H1 (cell line): ENCODE measurements around the gene OTUD5. TPM values are rescaled to one million over a fixed set of nuclear protein-coding genes. Genes with fewer than 3 reads are reported as not detected.

Source experiments
- CTCF ChIA-PET: fragments of 300-600 bp; sonication (Branson Sonifier 250); formaldehyde crosslinking; loops from one replicate; lab custom pipeline; 2021; ENCODE audit not compliant: partially characterized antibody; lab: Charles Lee
- POLR2A ChIA-PET: fragments of 300-600 bp; sonication (Branson Sonifier 250); formaldehyde crosslinking; loops from one replicate; lab custom pipeline; 2021; ENCODE audit warnings: inconsistent platforms; ENCODE audit not compliant: partially characterized antibody; lab: Charles Lee
- DNase-seq, 2 experiments: peaks; one replicate each; pipeline versions ENCODE4 v3.0.0 to v3.0.0-alpha.2; 2010 to 2022; ENCODE audit warnings: low spot score in 2 of 2, low read depth in 1 of 2, mixed read lengths in 1 of 2
- FAIRE-seq: peaks from 2 replicates; lab custom pipeline; 2011; peaks lifted over from hg19 to GRCh38; lab: Jason Lieb, UNC
- H2AFZ ChIP-seq: 2 replicates; pipeline ENCODE4 v1.8.1; 2012; ENCODE audit warnings: low read length, inconsistent platforms
- H2AK5ac ChIP-seq: 2 replicates; pipeline ENCODE4 v1.6.1; 2013; ENCODE audit warnings: low read depth, low read length
- H2BK120ac ChIP-seq: replicated peaks from 2 replicates; pipeline ENCODE3; 2013; ENCODE audit warnings: low read depth, low read length, inconsistent platforms
- H2BK12ac ChIP-seq: 2 replicates; pipeline ENCODE4 v1.6.1; 2013; ENCODE audit warnings: low read depth, low read length
- H2BK15ac ChIP-seq: 2 replicates; pipeline ENCODE4 v1.6.1; 2013; ENCODE audit warnings: low read length
- H2BK20ac ChIP-seq: 2 replicates; pipeline ENCODE4 v1.6.1; 2013; ENCODE audit warnings: low read length
- H2BK5ac ChIP-seq: 2 replicates; pipeline ENCODE4 v1.6.1; 2013; ENCODE audit warnings: low read depth, low read length
- H3K14ac ChIP-seq: 2 replicates; pipeline ENCODE4 v1.6.1; 2013; ENCODE audit warnings: inconsistent platforms; ENCODE audit not compliant: insufficient read length
- H3K18ac ChIP-seq: 2 replicates; pipeline ENCODE4 v1.6.1; 2013; ENCODE audit warnings: low read length; ENCODE audit errors: extremely low read depth
- H3K23ac ChIP-seq: 2 replicates; pipeline ENCODE4 v1.6.1; 2013; ENCODE audit warnings: inconsistent platforms; ENCODE audit not compliant: insufficient read length
- H3K23me2 ChIP-seq: 2 replicates; pipeline ENCODE4 v1.6.1; 2013; ENCODE audit warnings: low read depth, low read length
- H3K27ac ChIP-seq: 2 replicates; pipeline ENCODE4 v1.6.1; 2011; ENCODE audit warnings: low read depth, low read length, inconsistent platforms
- H3K27me3 ChIP-seq, 4 experiments: replicated peaks in 1 of 4; 1 replicate in 1 of 4; 2 replicates in 3 of 4; pipeline versions ENCODE4 v1.6.1 to v1.8.1; 2011 to 2013; ENCODE audit warnings: low read length in 3 of 4, mild to moderate bottlenecking in 3 of 4, inconsistent platforms in 2 of 4, mixed read lengths in 2 of 4, moderate library complexity in 1 of 4; ENCODE audit not compliant: control insufficient read depth in 3 of 4, insufficient read depth in 3 of 4; ENCODE audit errors: extremely low read depth in 1 of 4
- H3K36me3 ChIP-seq, 4 experiments: 2 replicates each; pipeline versions ENCODE4 v1.6.1 to v1.8.1; 2011 to 2013; ENCODE audit warnings: mild to moderate bottlenecking in 4 of 4, low read length in 3 of 4, moderate library complexity in 2 of 4, control low read depth in 1 of 4, inconsistent platforms in 1 of 4; ENCODE audit not compliant: insufficient read depth in 4 of 4, control insufficient read depth in 2 of 4
- H3K4ac ChIP-seq: replicated peaks from 2 replicates; pipeline ENCODE3; 2013; ENCODE audit warnings: low read length, low read depth, mixed read lengths, inconsistent platforms; ENCODE audit not compliant: insufficient read length
- H3K4me1 ChIP-seq, 4 experiments: replicated peaks in 1 of 4; 1 replicate in 1 of 4; 2 replicates in 3 of 4; pipeline versions ENCODE4 v1.6.1 to v1.8.1; 2011 to 2013; ENCODE audit warnings: low read length in 3 of 4, inconsistent platforms in 2 of 4, mixed read lengths in 1 of 4; ENCODE audit not compliant: insufficient read depth in 4 of 4, control insufficient read depth in 3 of 4
- H3K4me2 ChIP-seq, 2 experiments: 2 replicates each; pipeline versions ENCODE4 v1.6.1 to v1.8.1; 2011 to 2013; ENCODE audit warnings: low read depth in 2 of 2, low read length in 2 of 2, control low read depth in 1 of 2, inconsistent platforms in 1 of 2, mild to moderate bottlenecking in 1 of 2; ENCODE audit not compliant: insufficient read depth in 1 of 2
- H3K4me3 ChIP-seq, 4 experiments: fragments of 200-600, 300-600 bp in 1 of 4; sonication (generic), shearing (Covaris generic), sonication (Bioruptor Twin) in 1 of 4; 2 replicates each; pipeline versions ENCODE4 v1.5.1 to v1.8.1; 2011 to 2016; ENCODE audit warnings: low read length in 4 of 4, low read depth in 3 of 4, control low read depth in 2 of 4, inconsistent platforms in 2 of 4, mild to moderate bottlenecking in 2 of 4, mixed read lengths in 1 of 4, moderate library complexity in 1 of 4; ENCODE audit not compliant: insufficient read depth in 2 of 4; ENCODE audit errors: extremely low read depth in 1 of 4
- H3K56ac ChIP-seq: replicated peaks from 2 replicates; pipeline ENCODE3; 2013; ENCODE audit warnings: low read depth, mild to moderate bottlenecking, mixed read lengths, low read length, inconsistent platforms; ENCODE audit not compliant: insufficient read length
- H3K79me1 ChIP-seq: 2 replicates; pipeline ENCODE4 v1.6.1; 2013; ENCODE audit warnings: low read depth, low read length, control low read depth
- H3K79me2 ChIP-seq, 2 experiments: 2 replicates each; pipeline versions ENCODE4 v1.6.1 to v1.8.1; 2012 to 2013; ENCODE audit warnings: low read length in 2 of 2, mild to moderate bottlenecking in 2 of 2, inconsistent platforms in 1 of 2; ENCODE audit not compliant: insufficient read depth in 2 of 2, control insufficient read depth in 1 of 2
- H3K9ac ChIP-seq, 4 experiments: replicated peaks in 1 of 4; 1 replicate in 1 of 4; 2 replicates in 3 of 4; pipeline versions ENCODE4 v1.6.1 to v1.8.1; 2011 to 2013; ENCODE audit warnings: low read depth in 3 of 4, low read length in 3 of 4, control low read depth in 2 of 4, mild to moderate bottlenecking in 2 of 4, moderate library complexity in 2 of 4, inconsistent platforms in 1 of 4; ENCODE audit errors: extremely low read depth in 1 of 4
- H3K9me3 ChIP-seq, 2 experiments: 2 replicates each; pipeline versions ENCODE4 v1.6.1 to v1.8.1; 2012 to 2013; ENCODE audit warnings: mild to moderate bottlenecking in 2 of 2, moderate library complexity in 2 of 2, control low read depth in 1 of 2, inconsistent platforms in 1 of 2, low read depth in 1 of 2, low read length in 1 of 2, mixed read lengths in 1 of 2; ENCODE audit not compliant: insufficient read depth in 2 of 2
- H4K20me1 ChIP-seq, 2 experiments: replicated peaks in 1 of 2; 2 replicates each; pipeline versions ENCODE3 to v1.8.1; 2011 to 2013; ENCODE audit warnings: inconsistent platforms in 2 of 2, low read length in 2 of 2, mild to moderate bottlenecking in 1 of 2; ENCODE audit not compliant: insufficient read depth in 2 of 2, control insufficient read depth in 1 of 2
- H4K5ac ChIP-seq: 2 replicates; pipeline ENCODE4 v1.6.1; 2013; ENCODE audit warnings: low read length, low read depth, mixed read lengths, inconsistent platforms; ENCODE audit not compliant: insufficient read length
- H4K8ac ChIP-seq: 2 replicates; pipeline ENCODE4 v1.8.0; 2013; ENCODE audit warnings: mild to moderate bottlenecking, moderate library complexity, low read length, inconsistent platforms; ENCODE audit not compliant: insufficient read depth; ENCODE audit errors: extremely low read depth
- H4K91ac ChIP-seq: replicated peaks from 2 replicates; pipeline ENCODE3; 2013; ENCODE audit warnings: low read length, mixed read lengths, inconsistent platforms; ENCODE audit not compliant: insufficient read length
- BRCA1 ChIP-seq: IDR thresholded peaks from 2 replicates; pipeline ENCODE4 v1.6.1; 2012; ENCODE audit warnings: low read depth, low read length, improper control_type of control experiment
- FOSL1 ChIP-seq: IDR thresholded peaks from 2 replicates; pipeline ENCODE4 v1.6.1; 2011; ENCODE audit warnings: mild to moderate bottlenecking, low read depth, low read length, moderate library complexity; ENCODE audit not compliant: insufficient read depth
- GABPA ChIP-seq: IDR thresholded peaks from 2 replicates; pipeline ENCODE4 v1.6.1; 2011; ENCODE audit warnings: mild to moderate bottlenecking, low read length, moderate library complexity, borderline replicate concordance; ENCODE audit not compliant: insufficient read depth
- NRF1 ChIP-seq: IDR thresholded peaks from 2 replicates; pipeline ENCODE4 v1.6.1; 2011; ENCODE audit warnings: mild to moderate bottlenecking, low read depth, low read length, improper control_type of control experiment
- POLR2A ChIP-seq, 2 experiments: IDR thresholded peaks; 1 replicate in 1 of 2; 2 replicates in 1 of 2; pipeline ENCODE4 v1.6.1; 2011; ENCODE audit warnings: low read depth in 2 of 2, low read length in 2 of 2, mild to moderate bottlenecking in 2 of 2; ENCODE audit errors: control extremely low read depth in 1 of 2
- RFX5 ChIP-seq: IDR thresholded peaks from 2 replicates; pipeline ENCODE4 v1.6.1; 2011; ENCODE audit warnings: low read depth, low read length, improper control_type of control experiment, borderline replicate concordance
- TAF1 ChIP-seq: IDR thresholded peaks from 2 replicates; pipeline ENCODE4 v1.6.1; 2011; ENCODE audit warnings: mild to moderate bottlenecking, low read depth, low read length
- WGBS, 2 experiments: shearing (Covaris generic) in 1 of 2; methylation state at CpG; one replicate each; pipeline versions ENCODE4 v1.1.6 to v1.1.7; 2013 to 2015; ENCODE audit warnings: low lambda C conversion rate in 2 of 2, mixed read lengths in 2 of 2, inconsistent platforms in 1 of 2, low coverage in 1 of 2, missing lambda C conversion rate in 1 of 2; ENCODE audit not compliant: insufficient replicate concordance in 2 of 2, insufficient coverage in 1 of 2, insufficient read length in 1 of 2; ENCODE audit errors: extremely low coverage in 1 of 2, missing lambda C conversion rate in 1 of 2; 5-methylcytosine and 5-hydroxymethylcytosine counted together
- polyA plus RNA-seq, 7 experiments: library from polyadenylated mRNA; depleted of rRNA in 3 of 7; stranded (reverse) in 5 of 7; unstranded in 2 of 7; fragments of >200 nt in 5 of 7; fragments of 200-250 nt in 2 of 7; gene quantifications; 1 replicate in 5 of 7; 2 replicates in 1 of 7; 4 replicates in 1 of 7; pipeline versions ENCODE4 v1.2.1 to v1.2.3, GENCODE V29; 2011 to 2013; ENCODE audit warnings: missing spikeins in 2 of 7, mixed read lengths in 2 of 7
- total RNA-seq: library from RNA; stranded (reverse); fragmentation: NEBNext Ultra II Directional; extraction: Animal tissue kit (Norgen Biotek cat#: 25700); gene quantifications from 2 replicates; pipeline ENCODE4 v1.2.1, GENCODE V29; 2021
- TF ChIP-seq, protein P1 (sequence below), 3 experiments: IDR thresholded peaks; 1 replicate in 2 of 3; 2 replicates in 1 of 3; pipeline versions ENCODE4 v1.5.1 to v1.6.1; 2011; ENCODE audit warnings: low read length in 3 of 3, mild to moderate bottlenecking in 3 of 3, inconsistent platforms in 2 of 3, low read depth in 1 of 3, moderate library complexity in 1 of 3; ENCODE audit not compliant: insufficient read depth in 1 of 3; ENCODE audit errors: control extremely low read depth in 1 of 3

The OTUD5 gene
- total and polyA plus RNA-seq, 2 of the 8 experiments (the other 6 are each of a cell fraction or from before 2014, with no cell fraction given) = 46.3 to 53.5 TPM

DNA sequence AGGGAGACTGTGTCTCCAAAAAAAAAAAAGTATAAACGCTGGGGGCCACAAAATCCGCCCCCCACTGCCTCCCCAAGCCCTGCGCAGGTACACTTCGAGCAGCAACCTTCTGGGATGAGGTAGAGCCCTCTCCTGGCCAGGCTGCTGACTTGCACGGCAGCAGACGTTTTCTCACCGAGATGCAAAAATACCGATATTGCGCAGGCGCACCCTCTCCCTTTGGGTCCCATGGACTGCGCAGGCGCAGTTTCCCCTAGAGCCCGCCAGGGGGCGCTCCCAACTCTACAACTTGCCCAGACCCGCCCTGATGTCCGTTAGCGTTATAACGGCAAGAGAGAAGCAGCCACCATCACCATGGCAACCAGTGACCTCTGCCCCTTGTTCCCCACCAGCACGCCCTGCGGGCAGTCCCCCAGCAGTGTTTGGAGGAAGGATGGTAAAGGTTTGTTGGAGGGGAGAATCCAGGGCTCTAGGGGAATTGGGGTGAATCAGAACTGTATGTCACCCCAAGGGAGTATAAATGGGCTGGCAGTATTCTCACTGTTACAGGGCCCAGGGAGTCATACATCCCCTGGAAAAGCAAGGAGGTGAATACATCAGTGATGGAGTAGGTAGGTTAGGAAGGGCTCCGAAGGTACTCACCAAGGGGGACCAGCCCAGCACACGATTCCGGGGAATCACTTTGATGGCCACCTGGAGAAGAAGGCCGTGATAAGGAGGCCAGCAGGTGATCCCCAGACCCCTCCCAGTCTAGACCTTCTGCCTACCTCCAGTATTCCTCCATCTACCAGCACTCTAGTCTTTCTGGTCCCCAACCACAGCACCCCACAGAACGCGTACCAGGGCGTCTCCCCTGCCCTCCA is 40.0 kb downstream of the OTUD5 start:
- Histone ChIP-seq H3K18ac (no peak overlapping the region; the same call in 1 of the 2 replicates), H2BK15ac (no peak overlapping the region), H3K14ac (no peak overlapping the region), H3K4ac (no peak overlapping the region), H3K27ac (peak overlapping the region; percentile 58; the same call in 1 of the 2 replicates), H3K56ac (no peak overlapping the region), H3K4me1 (peaks cover 8 to 15% (median 14%) of the 10 kb centered on the region in 4 experiments), H2BK20ac (no peak overlapping the region), H2AFZ (no peak overlapping the region), H3K4me3 (peak overlapping the region; percentile 72 to 96 (median 88)), H2BK120ac (no peak overlapping the region), H3K79me1 (no peaks in the 10 kb centered on the region), H2BK12ac (no peak overlapping the region), H3K27me3 (no peaks in the 10 kb centered on the region), H3K23me2 (peaks cover 11% of the 10 kb centered on the region), H3K4me2 (peak overlapping the region; percentile 71 to 83), H2BK5ac (peak overlapping the region; percentile 93; the same call in 1 of the 2 replicates), H4K20me1 (peaks cover 14 to 24% of the 10 kb centered on the region in 2 experiments), H4K8ac (no peak overlapping the region), H4K91ac (no peak overlapping the region), H4K5ac (no peak overlapping the region), H3K79me2 (peaks cover 16 to 59% of the 10 kb centered on the region in 2 experiments), H3K9me3 (no peaks in the 10 kb centered on the region; a peak in 1 of 4 replicates), H3K9ac (peak overlapping the region in 3 of 4 experiments; percentile 16 to 88 (median 58); a peak in 5 of 7 replicates), H2AK5ac (no peak overlapping the region), H3K36me3 (peaks cover 11 to 37% (median 28%) of the 10 kb centered on the region in 4 experiments; a peak in 7 of 8 replicates), H3K23ac (no peak overlapping the region)
- 1% methylated on average over 16 of the region's 27 CpGs; no CpG with 5 or more reads in 1 of the 2 experiments for WGBS, 2 experiments
- FAIRE-seq = peak; percentile 88
- ChIA-PET CTCF (interaction anchor here (0.7 to 2.2 kb wide), 4 partner anchors 21 to 28 kb away, joined by 3 to 13 read pairs (median 8); no protein-coding TSS in a partner anchor), POLR2A (interaction anchor here (0.7 to 30.9 kb wide), 7 partner anchors 14 to 39 kb away, joined by 3 to 572 read pairs (median 5); partner anchors contain the start of genes PQBP1 and TIMM17B)
- DNase-seq = peak; percentile 68 to 80
- TF ChIP-seq, protein P1, sequence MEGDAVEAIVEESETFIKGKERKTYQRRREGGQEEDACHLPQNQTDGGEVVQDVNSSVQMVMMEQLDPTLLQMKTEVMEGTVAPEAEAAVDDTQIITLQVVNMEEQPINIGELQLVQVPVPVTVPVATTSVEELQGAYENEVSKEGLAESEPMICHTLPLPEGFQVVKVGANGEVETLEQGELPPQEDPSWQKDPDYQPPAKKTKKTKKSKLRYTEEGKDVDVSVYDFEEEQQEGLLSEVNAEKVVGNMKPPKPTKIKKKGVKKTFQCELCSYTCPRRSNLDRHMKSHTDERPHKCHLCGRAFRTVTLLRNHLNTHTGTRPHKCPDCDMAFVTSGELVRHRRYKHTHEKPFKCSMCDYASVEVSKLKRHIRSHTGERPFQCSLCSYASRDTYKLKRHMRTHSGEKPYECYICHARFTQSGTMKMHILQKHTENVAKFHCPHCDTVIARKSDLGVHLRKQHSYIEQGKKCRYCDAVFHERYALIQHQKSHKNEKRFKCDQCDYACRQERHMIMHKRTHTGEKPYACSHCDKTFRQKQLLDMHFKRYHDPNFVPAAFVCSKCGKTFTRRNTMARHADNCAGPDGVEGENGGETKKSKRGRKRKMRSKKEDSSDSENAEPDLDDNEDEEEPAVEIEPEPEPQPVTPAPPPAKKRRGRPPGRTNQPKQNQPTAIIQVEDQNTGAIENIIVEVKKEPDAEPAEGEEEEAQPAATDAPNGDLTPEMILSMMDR (IDR thresholded peaks at IDR 0.05; ENCODE audit: control extremely low read depth in 1 of 3, insufficient read depth in 1 of 3, low read depth in 1 of 3, low read length in 3 of 3) = peak in 2 of 3 experiments; percentile 74 to 82; a peak in 3 of 4 replicates
- TF ChIP-seq NRF1 = peak; percentile 59
- TF ChIP-seq POLR2A (IDR thresholded peaks at IDR 0.05; ENCODE audit: control extremely low read depth in 1 of 2, low read depth in 2 of 2, low read length in 2 of 2) = peak in 1 of 2 experiments; percentile 16; a peak in 1 of 3 replicates
- TF ChIP-seq TAF1 = no peak
- TF ChIP-seq RFX5 = no peak
- no peak for TF ChIP-seq GABPA
- TF ChIP-seq FOSL1 = no peak
- no peak for TF ChIP-seq BRCA1
